GM19324 (cell line): ENCODE data around the gene IL11RA.
A peak's percentile ranks its signal among the peaks of the same experiment; 100 is the strongest.

ENCODE experiments used
- ATAC-seq: cut with Tn5 transposase; IDR thresholded peaks from one replicate; pipeline ENCODE4 v1.9.1; 2021; ENCODE audit warnings: mild to moderate bottlenecking, moderate library complexity; ENCODE audit not compliant: unreplicated experiment, low FRiP score

Gene IL11RA

GRCh38 chr9:34651876-34652601, at the start of gene IL11RA:
IL11RA (plus strand) TSS chr9:34652185; CDS start chr9:34655218, 3,033 bp downstream.
- ATAC-seq: no peak

DNA sequence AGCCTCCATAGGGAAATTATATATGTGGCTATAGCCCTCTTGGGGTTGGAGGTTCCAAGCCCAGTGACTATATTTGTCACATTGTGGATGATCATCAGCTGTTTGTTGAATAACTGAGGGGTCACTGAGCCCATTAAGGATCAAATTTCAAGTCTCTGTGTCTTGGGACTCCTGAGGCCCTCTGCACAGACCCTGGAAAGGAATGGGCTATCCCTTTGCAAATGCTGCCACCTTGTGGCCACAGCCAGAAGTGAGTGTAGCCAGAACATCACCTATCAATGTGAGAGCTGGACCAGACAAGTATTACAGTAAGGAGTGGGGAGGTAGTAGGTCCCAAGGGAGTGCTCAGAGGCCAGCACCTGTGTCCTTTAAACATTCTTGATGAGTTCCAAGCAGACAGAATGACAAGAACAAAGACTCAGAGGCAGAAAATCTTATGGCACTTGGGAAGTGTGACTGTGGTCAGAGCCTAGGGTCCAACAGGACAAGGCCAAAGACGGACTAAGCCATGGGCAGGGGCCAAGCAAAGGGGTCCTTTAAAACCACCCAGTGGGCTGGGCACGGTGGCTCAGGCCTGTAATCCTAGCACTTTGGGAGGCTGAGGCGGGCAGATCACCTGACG, 48.3 kb upstream of the IL11RA start:
- ATAC-seq: no peak

DNA sequence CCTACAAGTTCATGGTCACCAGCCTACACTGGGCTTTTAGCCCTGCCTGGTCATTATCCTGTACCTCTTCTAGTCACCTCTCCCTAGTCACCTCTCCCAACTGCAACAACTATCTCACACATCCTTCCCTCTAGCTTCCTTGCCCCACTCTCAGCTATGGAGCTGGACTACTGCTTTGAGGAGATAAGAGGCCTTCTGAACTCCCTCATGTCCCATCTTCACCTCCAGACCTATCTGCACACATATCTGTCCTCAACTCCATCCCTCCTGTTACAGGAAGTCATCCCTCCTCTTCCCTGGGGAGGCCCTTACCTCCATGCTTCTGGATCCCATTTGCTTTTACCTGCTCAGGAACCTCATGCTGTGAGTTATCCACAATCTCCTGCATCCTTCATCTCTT, 45.8 kb upstream of the IL11RA start:
- no peak for ATAC-seq

DNA sequence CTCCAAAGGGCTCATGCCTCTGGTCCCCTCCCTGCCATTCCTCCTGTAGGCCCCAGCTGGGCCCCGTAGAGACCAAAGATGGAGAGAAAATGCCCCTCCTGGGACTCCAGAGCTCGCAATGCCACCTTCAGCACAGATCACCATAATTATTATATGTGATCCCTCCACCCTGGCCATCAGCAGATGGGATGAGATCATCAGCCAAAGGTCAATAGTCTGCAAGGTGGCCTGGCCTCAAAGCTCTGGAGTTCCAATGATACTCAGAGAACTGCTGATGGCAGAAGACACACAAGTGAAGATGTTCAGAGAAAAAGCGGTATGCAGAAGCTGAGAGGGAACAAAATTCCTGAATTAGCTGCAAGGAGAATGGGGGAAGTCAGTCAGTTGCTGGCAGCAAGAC, 45.1 kb upstream of the IL11RA start:
- ATAC-seq: no peak

- ATAC-seq: no peak
These were observed 44.7 kb upstream of the IL11RA start for GRCh38 chr9:34607331-34607730.

GRCh38 chr9:34610434-34611206, 41.4 kb upstream of the IL11RA start:
- ATAC-seq: no peak

DNA sequence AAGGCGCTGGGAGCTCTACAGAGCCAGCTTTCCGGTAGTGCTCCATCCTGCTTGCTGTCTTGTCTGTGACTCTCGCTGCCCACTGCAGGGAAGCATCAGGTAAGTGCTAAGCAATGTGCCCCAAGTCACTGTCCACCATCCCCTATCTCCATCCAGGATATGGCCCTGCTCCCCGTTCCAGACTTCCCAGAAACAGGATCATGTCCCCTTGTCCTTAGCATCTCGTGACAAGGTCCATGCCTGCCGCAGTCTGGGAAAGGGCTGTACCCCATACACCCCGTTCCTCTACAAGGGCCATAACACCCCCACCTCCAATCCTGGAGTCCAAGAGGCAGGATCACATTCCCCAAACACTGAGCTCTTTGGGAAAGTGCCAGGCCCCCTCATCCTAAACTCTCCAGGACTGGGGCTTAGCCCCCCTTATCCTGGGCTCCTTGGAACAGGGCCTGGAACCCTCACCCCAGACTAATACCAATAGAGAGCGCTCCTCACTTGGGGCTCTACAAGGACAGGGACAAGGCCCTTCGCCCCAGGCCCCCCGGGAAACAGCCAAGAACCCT, 40.7 kb upstream of the IL11RA start:
- ATAC-seq: peak; percentile 4

- ATAC-seq: peak; percentile 76
These were observed 39.9 kb upstream of the IL11RA start, which contains the start of gene RPP25L for GRCh38 chr9:34611811-34612787. RPP25L (minus strand) TSS chr9:34612097; CDS start chr9:34611296, 801 bp downstream.

GRCh38 chr9:34612788-34613390, 39.1 kb upstream of the IL11RA start:
- ATAC-seq: peak; percentile 36

DNA sequence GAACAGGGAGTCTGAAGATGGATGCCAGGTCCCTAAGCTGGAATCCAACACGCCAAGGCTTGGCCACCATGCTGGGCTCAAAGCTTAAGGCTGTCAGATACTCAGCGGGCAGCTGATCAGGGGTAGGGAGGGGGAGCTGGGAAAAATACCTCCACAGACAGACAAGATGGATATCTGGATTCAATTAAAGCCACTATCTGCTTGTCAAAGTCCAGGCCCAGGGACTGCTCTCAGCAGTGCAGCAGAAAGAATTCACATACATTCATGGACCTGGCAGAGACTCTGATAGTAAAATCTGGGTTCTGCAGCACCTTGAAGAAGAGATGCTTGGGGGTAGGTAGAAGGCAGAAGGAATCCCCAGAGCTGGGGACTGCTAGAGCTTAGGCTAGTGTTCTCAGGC, 36.9 kb upstream of the IL11RA start:
- ATAC-seq: no peak

DNA sequence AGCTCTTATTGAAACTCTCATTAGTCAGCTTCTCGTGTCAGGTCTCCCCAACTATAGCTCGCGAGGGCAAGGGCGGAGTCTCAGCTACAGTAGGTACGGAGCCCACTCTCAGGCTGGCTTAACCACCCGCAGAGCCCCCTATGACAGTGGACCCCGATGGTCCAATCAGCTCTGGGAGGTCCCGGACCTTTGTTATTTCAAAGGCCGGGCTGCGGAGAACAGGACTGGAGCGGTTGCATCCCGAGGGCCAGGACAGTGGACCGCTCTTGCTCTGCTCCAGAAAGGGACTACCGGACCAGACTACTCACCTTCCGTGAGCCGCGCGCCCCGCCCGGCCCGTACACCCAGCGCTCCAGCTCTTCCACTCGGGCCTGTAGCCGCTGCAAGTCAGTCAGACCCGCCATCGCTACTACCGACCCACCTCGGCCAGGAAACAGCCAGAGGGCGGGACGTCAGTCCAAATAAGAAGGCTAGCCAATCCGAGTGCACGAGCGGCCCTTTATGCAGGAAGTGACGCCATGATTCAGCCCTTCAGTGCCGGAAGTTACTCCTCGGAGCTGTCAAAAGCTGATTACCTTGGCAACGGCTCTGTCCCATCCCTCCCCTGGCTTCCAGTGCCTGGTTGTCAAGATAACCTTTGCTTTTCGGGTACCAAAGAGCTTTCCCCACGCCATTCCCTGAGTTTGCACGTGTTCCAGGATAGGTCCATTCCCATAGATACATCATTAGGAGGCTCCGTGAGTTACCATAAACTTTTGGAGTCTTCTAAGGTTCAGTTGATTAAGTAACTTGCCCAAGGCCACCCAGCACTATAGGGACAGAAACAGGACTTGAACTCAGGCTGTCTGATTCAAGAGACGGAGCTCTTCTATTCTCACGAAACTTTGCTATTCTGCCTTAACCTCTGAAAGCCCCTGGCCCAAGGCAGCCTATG, 31.7 kb upstream of the IL11RA start, which contains the start of gene DCTN3:
TSS of gene DCTN3 (minus strand) at position 435 of the 934 bp plus-strand sequence. CDS start at position 404, 31 bp downstream.
- peak; percentile 91 for ATAC-seq

GRCh38 chr9:34623374-34624235, 28.4 kb upstream of the IL11RA start:
- no peak for ATAC-seq

DNA sequence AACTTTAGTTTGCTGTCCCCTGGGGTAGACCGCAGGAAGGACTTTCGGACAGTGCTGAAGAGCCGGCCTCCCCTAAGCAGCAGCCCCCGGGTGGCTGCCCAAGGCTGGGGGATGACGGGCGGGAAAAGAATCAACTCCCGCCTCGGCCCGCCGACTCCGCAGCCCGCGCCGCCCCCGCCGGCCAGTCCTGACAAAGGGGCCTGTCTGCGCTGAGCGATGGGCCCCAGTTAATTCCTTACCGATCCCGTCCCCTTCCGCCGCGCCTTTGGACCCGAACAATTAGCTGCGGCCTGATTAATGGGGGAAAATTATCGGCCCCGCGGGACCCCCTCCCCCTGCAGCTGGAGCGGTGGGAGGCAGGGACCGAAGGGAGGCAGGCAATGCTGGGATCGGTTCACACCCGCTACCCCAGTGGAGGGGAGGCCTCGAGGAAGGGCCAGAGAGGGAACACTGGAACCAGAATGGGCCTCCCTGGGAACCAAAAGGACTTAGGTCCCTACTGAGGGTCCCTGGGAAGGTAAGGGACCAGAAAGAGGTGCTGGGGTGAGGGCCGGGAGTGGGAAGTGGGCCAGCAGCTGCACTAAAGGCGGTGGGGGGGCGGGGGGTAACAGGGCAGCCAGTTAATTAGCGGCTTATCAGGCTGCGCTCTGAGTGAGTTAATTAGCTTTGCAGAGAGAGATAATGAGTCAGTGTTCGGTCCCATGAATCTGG, 27.4 kb upstream of the IL11RA start:
- ATAC-seq: no peak

DNA sequence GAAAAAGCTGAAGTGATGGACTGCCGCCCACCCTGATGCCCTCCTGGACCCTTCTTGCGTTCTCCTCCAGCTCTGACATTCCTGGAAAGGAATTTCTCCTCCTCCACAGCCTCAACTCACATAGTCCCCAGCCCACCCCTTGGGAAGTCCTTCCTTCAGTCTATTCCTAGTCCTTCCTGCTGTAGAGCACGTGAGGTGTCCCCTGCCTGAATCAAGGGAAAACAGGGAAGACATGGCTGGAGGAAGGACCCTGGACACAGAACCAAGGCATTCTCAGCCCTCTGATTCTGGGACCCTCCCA, 26.8 kb upstream of the IL11RA start:
- ATAC-seq: no peak

DNA sequence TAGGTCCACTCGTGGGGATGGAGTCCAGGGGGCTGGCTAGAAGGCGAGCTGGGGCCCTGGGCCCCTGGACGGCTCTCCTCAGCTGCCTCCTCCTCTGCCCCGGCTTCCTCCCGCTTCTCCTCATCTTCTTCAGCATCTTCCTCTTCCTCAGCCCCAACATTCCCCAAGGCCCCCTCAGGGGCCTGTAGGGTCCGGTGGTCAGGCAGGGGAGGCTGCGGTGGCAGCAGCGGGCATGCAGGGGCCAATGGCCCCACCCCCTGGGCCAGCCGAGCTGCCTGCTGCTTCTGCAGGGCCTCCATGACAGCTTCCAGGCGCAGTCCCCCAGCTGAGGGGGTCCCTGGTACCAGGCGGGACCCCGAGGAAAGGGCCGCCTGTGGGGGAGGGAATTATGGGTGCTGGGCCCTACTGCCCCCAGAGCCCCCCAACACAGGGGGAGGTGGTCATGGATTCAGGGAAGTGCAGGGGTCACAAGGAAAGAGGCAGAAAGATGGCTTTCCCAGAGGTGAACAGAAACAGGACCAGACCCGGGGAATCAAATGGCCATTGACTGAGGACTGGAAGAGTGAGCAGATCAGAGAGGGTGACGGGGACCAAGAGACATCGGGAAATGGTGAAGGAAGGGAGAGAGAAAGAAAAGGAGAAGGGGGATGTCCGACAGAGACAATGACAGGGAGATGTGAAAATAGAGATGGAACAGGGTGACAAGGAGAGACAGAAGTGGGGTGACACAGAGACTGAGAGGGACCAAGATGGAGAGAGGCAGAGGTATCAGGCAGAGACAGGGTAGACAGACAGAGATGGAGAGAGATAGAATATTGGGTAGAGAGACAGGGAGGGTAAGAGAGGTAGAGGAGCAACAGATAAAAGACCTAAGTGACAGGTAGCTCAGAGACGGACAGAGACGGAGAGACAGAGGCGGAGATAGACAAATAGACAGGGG, 24.0 kb upstream of the IL11RA start:
- no peak for ATAC-seq
